Stimulated activated CD4-positive, alpha-beta T cell treated with anti-CD3 and anti-CD28 coated beads, Interleukin-15, amount 100 ng/mL, for 48 hours (primary cell): ENCODE data around the gene CDC6.

Experiments used
- DNase-seq, 2 donors: peaks; one replicate each; pipeline ENCODE4 v3.0.0-alpha.2; 2020; ENCODE audit warnings: low read depth in 2 of 2

CDC6 gene

GRCh38 chr17:40323391-40324381 lies 36.0 kb downstream of the CDC6 start:
- no peak for DNase-seq

- no peak for DNase-seq
These were observed 37.7 kb downstream of the CDC6 start for GRCh38 chr17:40325156-40326013.

- no peak for DNase-seq
These were observed 38.5 kb downstream of the CDC6 start for GRCh38 chr17:40326014-40326831.

- no peak for DNase-seq
These were observed 39.1 kb downstream of the CDC6 start for GRCh38 chr17:40326832-40327199.

- no peak for DNase-seq
These were observed 39.6 kb downstream of the CDC6 start for GRCh38 chr17:40327244-40327729.

- DNase-seq: no peak
These were observed 40.2 kb downstream of the CDC6 start for GRCh38 chr17:40327735-40328385.

- DNase-seq: no peak
These were observed 40.7 kb downstream of the CDC6 start for GRCh38 chr17:40328386-40328766.

- no peak for DNase-seq
These were observed 42.4 kb downstream of the CDC6 start for GRCh38 chr17:40329839-40330794.

GRCh38 chr17:40330850-40331470 lies 43.3 kb downstream of the CDC6 start:
- no peak for DNase-seq

GRCh38 chr17:40331743-40332641 lies 44.3 kb downstream of the CDC6 start:
- no peak for DNase-seq

GRCh38 chr17:40333781-40334448 lies 46.2 kb downstream of the CDC6 start:
- DNase-seq: no peak

GRCh38 chr17:40335620-40336019 lies 47.9 kb downstream of the CDC6 start:
- DNase-seq: no peak

- DNase-seq: no peak
These were observed 49.7 kb downstream of the CDC6 start for GRCh38 chr17:40337351-40337750.

- DNase-seq: no peak
These were observed 50.4 kb downstream of the CDC6 start for GRCh38 chr17:40338058-40338457.

- no peak for DNase-seq
These were observed 51.4 kb downstream of the CDC6 start for GRCh38 chr17:40338941-40339649.

- DNase-seq: no peak
These were observed 52.6 kb downstream of the CDC6 start for GRCh38 chr17:40340327-40340726.
